Measurements from ENCODE around the gene DPM3.

- no peak for TF ChIP-seq ELF4 (CRISPR knock-in tag; IDR thresholded peaks at IDR 0.05)
- no peak for TF ChIP-seq ZNF239 (CRISPR knock-in tag; IDR thresholded peaks at IDR 0.05)
- no peak for TF ChIP-seq BRF1 (IDR thresholded peaks at IDR 0.05; ENCODE audit: borderline replicate concordance, extremely low read depth, insufficient read length)
- no peak for TF ChIP-seq RBBP5 (IDR thresholded peaks at IDR 0.05; ENCODE audit: borderline replicate concordance, insufficient read depth, low read length, poor library complexity, severe bottlenecking)
Measured at GRCh38 chr1:155092641-155093040, 47.7 kb downstream of the DPM3 start.

Data from K562 (cell line).